GM18907 (cell line): ENCODE measurements around the gene NDOR1.

ENCODE experiments used
- ATAC-seq: cut with Tn5 transposase; IDR thresholded peaks from one replicate; pipeline ENCODE4 v1.9.1; 2021; ENCODE audit warnings: mild to moderate bottlenecking, moderate library complexity; ENCODE audit not compliant: unreplicated experiment

The NDOR1 gene

GRCh38 chr9:137167747-137168572, 37.5 kb upstream of the NDOR1 start:
- ATAC-seq: no peak

- no peak for ATAC-seq
Observed at GRCh38 chr9:137168573-137168903, 37.0 kb upstream of the NDOR1 start.

GRCh38 chr9:137168904-137169856, 36.3 kb upstream of the NDOR1 start:
- no peak for ATAC-seq

DNA sequence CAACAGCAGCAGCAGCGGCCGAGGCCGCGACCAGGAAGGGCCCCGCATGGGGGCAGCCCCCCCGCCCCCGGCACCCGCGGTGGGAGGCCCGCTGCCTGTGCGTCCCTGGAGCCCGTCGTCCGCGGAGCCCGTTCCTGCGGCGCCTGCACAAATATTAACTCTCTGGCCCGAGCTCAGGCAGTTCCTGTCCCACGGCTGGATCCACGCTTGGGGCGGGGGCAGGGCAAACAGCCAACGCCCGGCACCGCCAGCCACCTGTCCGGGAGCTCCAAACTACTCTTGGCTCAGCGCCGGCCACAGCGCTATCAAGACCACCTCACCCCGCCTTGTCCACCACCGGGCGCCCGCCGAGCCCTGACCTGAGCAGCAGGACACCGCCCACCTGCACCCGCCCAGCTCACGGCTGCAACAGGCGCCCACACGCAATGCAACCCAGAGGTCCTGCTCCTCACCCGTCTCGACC, 35.6 kb upstream of the NDOR1 start, which contains the start of gene LRRC26:
TSS of gene LRRC26 (minus strand) at position 156 of the 463 bp plus-strand sequence. CDS start at position 48, 108 bp downstream.
- ATAC-seq: no peak

- ATAC-seq: no peak
Observed at GRCh38 chr9:137170486-137171148, 34.9 kb upstream of the NDOR1 start.

DNA sequence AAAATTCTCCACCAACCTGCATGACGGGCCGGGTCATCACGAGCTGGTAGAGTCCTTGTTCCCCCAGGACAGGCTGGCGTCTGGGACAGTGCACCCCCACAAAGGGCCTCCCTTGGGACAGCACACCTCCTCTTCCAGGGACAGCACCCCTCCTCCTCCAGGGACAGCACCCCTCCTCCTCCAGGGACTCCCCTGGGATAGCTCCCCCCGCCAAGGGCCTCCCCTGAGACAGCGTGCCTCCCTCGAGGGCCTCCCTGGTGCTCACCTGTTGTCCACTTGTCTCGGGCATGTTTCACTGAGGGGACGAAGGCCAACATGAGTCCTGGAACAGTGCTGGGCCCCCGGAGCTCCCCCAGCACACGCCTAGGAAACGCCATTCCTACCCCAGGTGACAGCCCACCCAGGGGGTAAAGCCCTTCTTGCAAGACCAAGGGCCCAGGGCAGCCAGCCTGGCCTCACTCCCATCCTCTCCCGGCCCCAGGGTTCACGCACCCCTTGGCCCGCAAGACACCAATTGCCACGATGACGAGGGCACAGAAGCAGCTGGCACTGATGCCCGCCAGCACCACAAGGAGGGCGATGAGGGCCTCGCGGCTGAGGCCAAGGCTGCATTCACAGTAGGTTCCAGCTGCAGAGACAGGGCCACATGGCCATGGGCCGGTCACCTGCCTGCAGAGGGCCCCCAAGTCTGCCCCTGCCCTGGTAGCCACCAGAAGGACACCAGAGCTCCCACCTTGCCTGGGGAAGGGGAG, 34.2 kb upstream of the NDOR1 start:
- ATAC-seq: no peak

DNA sequence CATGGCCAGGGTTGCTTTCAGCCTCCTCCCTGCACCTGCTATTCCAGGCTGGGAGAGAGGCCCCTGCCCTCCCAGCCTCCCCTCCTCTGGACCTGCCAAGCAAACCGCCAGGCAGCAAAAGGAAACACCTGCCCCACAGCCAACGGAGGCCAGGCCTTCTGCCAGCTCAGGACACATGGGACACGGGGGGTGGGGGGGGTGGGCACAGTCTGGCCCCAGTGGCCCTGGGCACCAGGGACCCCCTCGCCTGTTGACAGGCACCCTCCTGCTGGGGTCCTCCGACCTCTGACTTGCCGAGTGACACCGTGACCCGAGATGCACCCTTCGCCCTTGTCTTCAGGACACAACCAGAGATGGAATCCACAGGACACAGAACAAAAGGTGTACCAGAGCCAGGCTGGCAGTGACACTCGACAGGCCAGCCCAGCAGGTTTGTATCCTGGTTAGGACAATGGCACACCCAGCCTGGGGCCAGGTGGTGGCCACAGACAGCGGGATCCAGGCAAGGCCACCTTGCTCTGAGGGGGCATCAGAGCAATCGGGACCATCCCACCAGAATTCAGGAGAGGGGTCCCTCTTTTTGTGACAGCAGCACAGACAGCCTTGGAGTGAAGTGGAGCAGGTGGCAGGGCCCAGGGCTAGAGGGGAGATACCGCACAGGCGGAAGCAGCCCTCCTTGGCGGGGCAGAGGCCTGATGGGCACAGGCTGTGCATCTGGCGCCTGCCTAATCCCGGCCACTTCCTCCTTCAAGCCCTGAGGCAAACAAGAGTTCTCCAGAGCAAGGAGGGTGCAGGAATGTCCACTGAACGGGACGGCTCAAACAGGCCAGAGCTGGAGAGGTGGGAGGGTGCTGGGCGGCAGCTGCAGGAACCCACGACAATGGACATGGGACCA, 32.4 kb upstream of the NDOR1 start:
- ATAC-seq: no peak

- no peak for ATAC-seq
Observed at GRCh38 chr9:137173796-137174664, 31.5 kb upstream of the NDOR1 start.

DNA sequence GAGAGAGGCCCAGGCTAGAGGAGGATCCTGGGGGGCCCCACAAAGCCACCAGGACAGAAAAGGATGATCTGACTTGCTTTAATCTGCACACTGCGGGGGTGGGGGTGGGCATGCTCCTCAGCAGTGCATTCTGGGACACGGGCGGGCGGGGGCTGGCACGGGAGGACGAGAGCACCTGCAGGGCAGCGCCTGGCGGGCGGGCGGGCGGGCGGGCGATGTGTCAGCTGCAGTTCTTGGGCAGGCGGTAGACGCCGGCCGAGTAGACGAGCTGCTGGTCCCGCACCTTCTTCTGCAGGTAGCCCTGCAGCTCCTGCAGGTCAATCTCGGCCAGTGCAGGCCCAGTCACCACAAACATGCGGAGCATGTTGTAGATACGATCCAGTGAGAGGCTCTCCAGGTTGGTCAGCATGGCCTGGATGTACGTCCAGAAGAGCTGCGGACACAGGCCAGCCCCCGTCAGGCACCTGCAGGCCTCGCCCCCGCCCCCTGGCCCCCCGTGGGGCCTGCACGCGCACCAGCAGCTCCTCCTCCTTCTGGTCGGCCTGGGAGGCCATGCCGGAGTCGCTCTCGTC, 30.7 kb upstream of the NDOR1 start:
- ATAC-seq: no peak

DNA sequence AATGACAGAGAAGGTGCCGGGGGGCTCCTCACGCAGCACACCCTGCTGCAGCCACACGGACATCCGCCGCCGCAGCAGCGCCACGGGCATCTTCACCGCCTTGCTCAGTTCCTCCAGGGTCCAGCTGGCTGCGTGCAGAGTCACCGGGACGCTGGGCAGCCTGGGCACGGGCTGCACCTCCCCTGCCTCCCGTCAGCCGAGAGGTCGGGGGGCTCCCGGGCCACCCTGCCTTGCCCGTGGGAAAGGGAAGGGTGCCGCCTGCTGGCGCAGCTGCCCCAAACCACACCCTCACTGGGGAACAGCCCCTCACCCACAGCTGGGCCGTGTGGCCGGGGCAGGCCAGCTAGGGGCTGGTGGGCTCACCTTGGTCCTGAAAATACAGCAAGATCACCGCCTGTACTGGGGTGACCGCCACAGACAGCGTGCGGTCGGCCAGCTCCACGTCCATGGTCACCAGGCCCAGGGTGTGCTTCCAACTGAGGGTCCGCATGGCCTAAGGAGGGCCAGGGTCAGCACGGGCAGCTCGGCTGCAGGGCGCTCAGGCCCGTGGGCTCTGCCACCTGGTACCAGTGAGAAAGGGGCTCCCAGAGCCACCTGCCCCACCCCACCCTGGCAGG, 30.0 kb upstream of the NDOR1 start:
- no peak for ATAC-seq

DNA sequence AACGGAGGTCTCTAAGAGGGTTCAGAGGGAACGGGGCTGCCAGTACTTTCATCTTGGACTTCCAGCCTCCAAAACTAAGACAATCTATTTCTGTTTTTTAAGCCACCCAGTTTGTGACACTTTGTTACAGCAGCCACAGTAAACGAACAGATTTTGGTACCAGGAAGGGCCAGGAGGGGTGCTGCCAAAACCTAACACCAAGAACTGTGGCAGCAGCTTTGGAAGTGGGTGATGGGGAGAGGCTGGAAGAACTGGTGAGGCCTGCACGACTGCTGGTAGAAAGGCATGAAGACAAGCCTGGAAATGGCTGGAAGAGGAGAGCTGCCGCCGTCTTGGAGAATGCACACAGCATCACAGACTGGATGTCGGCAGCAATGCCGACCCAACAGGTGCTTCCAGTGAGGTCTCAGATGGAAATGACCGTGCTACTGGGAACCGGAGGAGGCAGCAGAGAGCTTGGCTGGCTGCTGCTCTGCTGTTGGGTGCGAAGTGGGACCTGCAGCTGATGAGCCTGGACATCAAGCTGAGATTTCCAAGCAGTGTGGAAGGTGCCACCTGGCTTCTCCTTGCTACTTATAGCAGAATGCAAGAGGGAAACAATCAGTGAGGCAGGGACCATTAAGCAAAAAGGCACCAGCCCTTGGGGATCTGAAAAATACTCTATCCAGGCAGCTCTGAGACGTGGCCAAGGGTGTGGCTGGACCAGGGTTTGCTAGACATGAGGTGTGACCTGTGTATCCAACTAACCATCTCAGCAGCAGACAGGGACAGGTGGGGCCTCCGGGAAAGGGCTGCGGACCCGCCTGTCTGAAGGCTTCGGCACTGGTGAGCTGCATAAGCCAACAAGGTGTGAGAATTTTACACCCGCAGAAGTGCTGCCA, 29.0 kb upstream of the NDOR1 start:
- no peak for ATAC-seq

DNA sequence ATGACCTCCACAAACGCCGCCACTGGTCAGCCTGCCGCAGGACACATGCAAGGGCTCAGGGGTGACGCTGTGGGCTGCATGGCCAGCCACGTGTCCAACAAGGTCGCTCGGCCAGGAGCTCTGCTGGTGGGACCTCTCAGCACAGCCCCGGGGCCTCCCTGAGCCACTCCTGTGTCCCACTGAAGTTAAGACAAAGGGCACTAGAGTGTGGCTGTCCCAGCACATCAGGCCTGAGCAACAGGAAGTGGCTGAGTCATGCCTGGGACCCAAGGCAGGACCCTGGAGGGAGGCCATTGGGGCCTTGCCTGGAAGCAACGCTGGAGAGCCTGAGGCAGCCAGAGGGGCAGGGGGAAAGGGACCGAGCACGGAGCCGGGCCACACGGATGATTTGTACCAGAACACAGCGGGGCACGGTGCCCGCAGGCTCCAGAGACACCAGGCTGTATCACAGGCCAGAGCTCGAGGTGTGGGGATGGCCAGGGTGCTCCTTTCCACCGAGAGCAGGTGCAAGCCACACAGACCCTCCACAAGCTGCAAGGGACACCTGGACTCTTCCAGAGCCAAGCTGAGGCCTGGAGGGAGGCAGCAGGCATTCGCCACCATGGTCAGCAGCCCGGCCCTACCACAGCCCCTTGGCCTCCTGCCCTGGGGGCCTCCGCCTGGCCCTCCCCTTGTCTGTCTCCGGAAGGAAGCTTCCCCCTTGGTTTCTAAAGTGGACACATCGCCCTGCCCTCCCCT, 27.1 kb upstream of the NDOR1 start:
- no peak for ATAC-seq

DNA sequence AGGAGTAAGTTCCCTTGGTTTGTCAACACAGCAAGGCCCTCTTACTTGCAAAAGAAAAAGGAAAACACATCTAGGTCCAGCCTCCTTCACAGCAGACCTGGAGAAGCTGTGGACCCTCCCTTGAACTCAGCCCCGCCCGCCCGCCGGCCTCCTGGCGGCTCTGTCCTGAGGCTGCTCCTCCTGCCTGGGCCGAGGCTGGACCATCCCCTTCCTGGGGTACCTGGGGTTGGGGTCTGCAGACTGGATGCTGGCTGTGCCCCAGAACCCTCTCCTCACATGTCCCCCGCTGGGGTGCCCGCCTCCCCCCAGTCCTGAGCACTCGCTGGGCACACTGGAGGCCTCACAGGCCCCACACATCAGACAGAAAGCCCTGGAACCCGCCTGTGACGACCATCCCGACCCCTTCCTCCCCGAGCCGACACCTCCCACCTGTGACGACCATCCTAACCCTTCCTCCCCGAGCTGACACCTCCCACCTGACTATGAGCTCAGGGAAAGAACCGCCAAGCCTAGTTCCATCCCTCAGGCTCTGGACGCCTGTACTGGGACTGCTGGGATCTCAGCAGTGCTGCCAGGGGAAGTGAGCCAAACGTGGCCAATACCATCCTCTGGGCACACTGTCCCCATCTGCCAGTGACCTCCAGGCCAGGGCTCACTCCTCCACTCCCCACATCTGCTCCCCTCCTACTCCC, 26.4 kb upstream of the NDOR1 start:
- ATAC-seq: no peak

DNA sequence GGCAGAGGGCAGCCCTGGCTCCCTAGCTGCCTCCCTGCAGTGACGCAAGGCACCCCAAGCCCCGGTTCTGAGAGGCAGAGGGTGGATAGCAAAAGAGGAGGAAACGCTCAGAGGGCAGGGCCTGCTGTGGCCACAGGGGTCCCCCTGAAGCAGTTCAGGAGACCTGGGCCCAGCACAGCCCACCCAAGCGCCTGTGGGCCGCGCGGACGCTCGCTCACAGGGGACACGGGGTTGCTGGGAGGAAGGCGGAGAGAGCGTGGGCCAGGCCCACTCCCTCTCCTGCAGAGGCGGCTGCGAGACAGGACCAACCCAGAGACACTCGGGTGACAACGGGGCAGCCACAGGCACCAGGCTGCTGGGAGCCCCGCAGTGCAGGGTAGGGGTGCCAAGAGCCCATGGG, 25.7 kb upstream of the NDOR1 start:
- ATAC-seq: no peak

- ATAC-seq: no peak
Observed at GRCh38 chr9:137180491-137180890, 25.0 kb upstream of the NDOR1 start.

GRCh38 chr9:137181680-137182079, 23.8 kb upstream of the NDOR1 start:
- ATAC-seq: no peak
